Adrenal gland (tissue), 12 donors: Measurements from ENCODE around the gene CPA5. TPM values are rescaled to one million over a fixed set of nuclear protein-coding genes. Genes with fewer than 3 reads are reported as not detected.

Source experiments
- DNase-seq, 7 donors: peaks; one replicate each; pipeline ENCODE4 v3.0.0-alpha.2; 2019 to 2020
- H3K27ac ChIP-seq, 5 donors: fragments of 200-600 bp; sonication (generic) in 4 of 5; 1 replicate in 3 of 5; 2 replicates in 2 of 5; pipeline versions ENCODE4 v1.5.1 to v1.8.0; 2016 to 2020; ENCODE audit warnings: mild to moderate bottlenecking in 1 of 5
- H3K27me3 ChIP-seq: fragments of 200-600 bp; 2 replicates; pipeline ENCODE4 v1.8.0; 2021
- H3K36me3 ChIP-seq, 2 donors: fragments of 200-600 bp; replicated peaks in 1 of 2; 1 replicate in 1 of 2; 2 replicates in 1 of 2; pipeline versions ENCODE4 v1.5.1 to v1.8.0; 2018 to 2022
- H3K4me1 ChIP-seq, 2 donors: fragments of 200-600 bp; replicated peaks in 1 of 2; 1 replicate in 1 of 2; 2 replicates in 1 of 2; pipeline versions ENCODE4 v1.5.1 to v1.8.0; 2018 to 2021
- H3K4me3 ChIP-seq, 4 donors: fragments of 200-600 bp; sonication (generic) in 3 of 4; one replicate each; pipeline ENCODE4 v1.5.1; 2016 to 2018
- H3K9me3 ChIP-seq, 3 donors: fragments of 200-600 bp; sonication (generic) in 1 of 3; replicated peaks in 1 of 3; 1 replicate in 2 of 3; 2 replicates in 1 of 3; pipeline versions ENCODE4 v1.5.1 to v1.8.0; 2016 to 2021
- CTCF ChIP-seq, 6 experiments: fragments of 450-650 bp in 4 of 6; fragments of 200-600 bp in 2 of 6; sonication (generic) in 1 of 6; IDR thresholded peaks; 1 replicate in 5 of 6; 2 replicates in 1 of 6; pipeline versions ENCODE4 v1.5.1 to v1.8.0; 2016 to 2021; ENCODE audit warnings: antibody characterized with exemption in 6 of 6, mild to moderate bottlenecking in 2 of 6, moderate library complexity in 1 of 6
- POLR2A ChIP-seq, 2 donors: fragments of 450-650 bp; IDR thresholded peaks; one replicate each; pipeline ENCODE4 v1.6.1; 2017; ENCODE audit warnings: antibody characterized with exemption in 2 of 2, mild to moderate bottlenecking in 2 of 2, moderate library complexity in 1 of 2
- WGBS, 4 donors: extraction: QIAGEN DNeasy Blood & Tissue Kit in 2 of 4; methylation state at CpG; one replicate each; pipeline versions ENCODE4 v1.1.5 to v1.1.7; 2013 to 2017; 5-methylcytosine and 5-hydroxymethylcytosine counted together
- intact Hi-C, 2 donors: fragments of 100-400 bp; cut with DNase I; formaldehyde crosslinking; loops; one replicate each; pipeline versions ENCODE4 v1.14.1 to v1.15.0; 2022 to 2023
- polyA plus RNA-seq, 3 donors: library from polyadenylated mRNA; stranded (reverse); fragments of 200-250 nt in 2 of 3; fragments of 350-450 nt in 1 of 3; fragmentation: Illumina TruSeq in 1 of 3; extraction: RNeasy Lipid Tissue Mini Kit (QIAGEN cat#74804) in 1 of 3; gene quantifications; one replicate each; pipeline ENCODE4 v1.2.3, GENCODE V29; 2013 to 2014
- total RNA-seq, 9 donors: library from RNA; depleted of rRNA in 4 of 9; stranded (reverse); fragments of >200 nt in 4 of 9; fragments of 120-200 nt in 1 of 9; fragmentation: NEBNext Ultra II Directional in 1 of 9; extraction: Animal tissue kit (Norgen Biotek cat#: 25700) in 1 of 9; gene quantifications; one replicate each; pipeline versions ENCODE4 v1.1.0 to v1.2.4, GENCODE V29; 2013 to 2023
- donor health status: healthy with polysubstance abuse.
- donor health status: Bipolar disorder and iron deficiency.
- donor health status: DM: yes; HTN: yes; CAD: no.
- donor health status: DM: no; HTN: no; CAD: no.
- donor health status: DM: no; HTN: no; CAD: no.
- donor health status: DM: yes; HTN: yes; CAD: no.

Gene CPA5
- total and polyA plus RNA-seq, 12 donors: 0.24 to 0.65 (median 0.29) TPM; not detected in 8

- no peaks in the 10 kb centered on the region for H3K4me1 ChIP-seq
- no peak overlapping the region for H3K4me3 ChIP-seq
- no peaks in the 10 kb centered on the region for H3K27me3 ChIP-seq
- WGBS, 4 donors: 88 to 94% (median 90%) methylated on average over 4 of the region's 4 CpGs
- no peaks in the 10 kb centered on the region for H3K36me3 ChIP-seq
- intact Hi-C loops: no loop called here
- no peak for DNase-seq
- TF ChIP-seq CTCF (IDR thresholded peaks at IDR 0.05) (no peak), POLR2A (IDR thresholded peaks at IDR 0.05) (no peak)
- no peaks in the 10 kb centered on the region for H3K9me3 ChIP-seq
- no peak overlapping the region for H3K27ac ChIP-seq
Measured at GRCh38 chr7:130341882-130342281, 2.7 kb upstream of the CPA5 start.

- H3K27me3 ChIP-seq: no peaks in the 10 kb centered on the region
- no peaks in the 10 kb centered on the region for H3K4me1 ChIP-seq
- H3K27ac ChIP-seq: no peak overlapping the region
- DNase-seq: no peak
- intact Hi-C loops: no loop called here
- H3K4me3 ChIP-seq: no peak overlapping the region
- no peaks in the 10 kb centered on the region for H3K36me3 ChIP-seq
- 94 to 100% (median 96%) methylated on average over 3 of the region's 3 CpGs for WGBS, 4 donors
- H3K9me3 ChIP-seq: no peaks in the 10 kb centered on the region
- TF ChIP-seq CTCF (IDR thresholded peaks at IDR 0.05) (no peak), POLR2A (IDR thresholded peaks at IDR 0.05) (no peak)
Measured at GRCh38 chr7:130342701-130343380, 1.8 kb upstream of the CPA5 start.

GRCh38 chr7:130345136-130345535, 520 bp downstream of the CPA5 start:
- WGBS, 4 donors: 67 to 83% (median 71%) methylated on average over 8 of the region's 8 CpGs
- no peaks in the 10 kb centered on the region for H3K27me3 ChIP-seq
- intact Hi-C loops: no loop called here
- no peaks in the 10 kb centered on the region for H3K9me3 ChIP-seq
- H3K4me3 ChIP-seq: no peak overlapping the region
- TF ChIP-seq CTCF (IDR thresholded peaks at IDR 0.05) (no peak), POLR2A (IDR thresholded peaks at IDR 0.05) (no peak)
- H3K27ac ChIP-seq: no peak overlapping the region
- no peaks in the 10 kb centered on the region for H3K36me3 ChIP-seq
- no peak for DNase-seq
- H3K4me1 ChIP-seq: no peaks in the 10 kb centered on the region

- H3K4me3 ChIP-seq: no peak overlapping the region
- H3K4me1 ChIP-seq: no peaks in the 10 kb centered on the region
- no peak overlapping the region for H3K27ac ChIP-seq
- DNase-seq: no peak
- H3K27me3 ChIP-seq: no peaks in the 10 kb centered on the region
- intact Hi-C loops: no loop called here
- no peaks in the 10 kb centered on the region for H3K9me3 ChIP-seq
- TF ChIP-seq POLR2A (IDR thresholded peaks at IDR 0.05): no peak
- no peak for TF ChIP-seq CTCF (IDR thresholded peaks at IDR 0.05)
- WGBS, 4 donors: 87 to 94% (median 90%) methylated on average over 4 to 5 of the region's 5 CpGs
- H3K36me3 ChIP-seq: no peaks in the 10 kb centered on the region
Measured at GRCh38 chr7:130345725-130346124, 1.1 kb downstream of the CPA5 start.
